NCI-H2227 treated with DMSO at 0.1 percent for 48 hours (cell line): Measurements from ENCODE around the gene KRABD2.
"Not testable (repeated sequence)": the region's sequence is repeated elsewhere in the genome, so short reads cannot be mapped to it uniquely, and the experiment has no call there.

ENCODE experiments used
- DNase-seq: peaks from one replicate; lab custom pipeline; 2025; lab: John Stamatoyannopoulos, UW

KRABD2 gene

GRCh38 chr17:8376271-8377067, at the start of gene KRABD2:
Gene KRABD2, minus strand, starts transcription at chr17:8376704.
- DNase-seq = peak; percentile 64

GRCh38 chr17:8421571-8421970, 45.1 kb upstream of the KRABD2 start:
- DNase-seq = no peak

GRCh38 chr17:8420041-8420934, 43.8 kb upstream of the KRABD2 start:
- DNase-seq = no peak

GRCh38 chr17:8419305-8419704, 42.8 kb upstream of the KRABD2 start:
- no peak for DNase-seq

GRCh38 chr17:8418471-8418870, 42.0 kb upstream of the KRABD2 start:
- no peak for DNase-seq

- no peak for DNase-seq
Measured at GRCh38 chr17:8417806-8418205, 41.3 kb upstream of the KRABD2 start.

GRCh38 chr17:8413938-8414337, 37.4 kb upstream of the KRABD2 start:
- no peak for DNase-seq

- no peak for DNase-seq
Measured at GRCh38 chr17:8413328-8413727, 36.8 kb upstream of the KRABD2 start.

- no peak for DNase-seq
Measured at GRCh38 chr17:8412089-8412488, 35.6 kb upstream of the KRABD2 start.

GRCh38 chr17:8410883-8411238, 34.4 kb upstream of the KRABD2 start:
- no peak for DNase-seq

- DNase-seq = peak; percentile 81
Measured at GRCh38 chr17:8409966-8410882, 33.7 kb upstream of the KRABD2 start.

- no peak for DNase-seq
Measured at GRCh38 chr17:8408371-8408770, 31.9 kb upstream of the KRABD2 start.

- no peak for DNase-seq
Measured at GRCh38 chr17:8406174-8406573, 29.7 kb upstream of the KRABD2 start.

- DNase-seq = no peak
Measured at GRCh38 chr17:8405499-8406016, 29.1 kb upstream of the KRABD2 start.

- no peak for DNase-seq
Measured at GRCh38 chr17:8402921-8403536, 26.5 kb upstream of the KRABD2 start.

- no peak for DNase-seq
Measured at GRCh38 chr17:8401107-8401506, 24.6 kb upstream of the KRABD2 start.

GRCh38 chr17:8398980-8399379, 22.5 kb upstream of the KRABD2 start:
- DNase-seq = no peak

- no peak for DNase-seq
Measured at GRCh38 chr17:8397636-8398035, 21.1 kb upstream of the KRABD2 start, which contains the start of gene RNF222. Gene RNF222, minus strand, starts transcription at chr17:8397827. Its CDS starts 4,366 bp downstream, at chr17:8393461.

- not testable (repeated sequence) for DNase-seq
Measured at GRCh38 chr17:8394497-8394896, 18.0 kb upstream of the KRABD2 start.

GRCh38 chr17:8393470-8394231, 17.1 kb upstream of the KRABD2 start:
- DNase-seq = no peak
